ENCODE measurements around the gene PWP2. TPM values are rescaled to one million over a fixed set of nuclear protein-coding genes. Genes with fewer than 3 reads are reported as not detected.

The PWP2 gene
- total and polyA plus RNA-seq, 2 donors (not counting 1 experiment from before 2014, with no cell fraction given) = 3.6 to 13.5 TPM

Other genes with a start within 250 kb of the PWP2 start
- 44.4 and 49.3 TPM in 2 replicates for gene AGPAT3, start 242.2 kb upstream of the PWP2 start, total RNA-seq
- 14.3 and 16.4 TPM in 2 replicates for gene AGPAT3, start 242.2 kb upstream of the PWP2 start, polyA plus RNA-seq
- 145 and 153 TPM in 2 replicates for gene TRAPPC10, start 95.1 kb upstream of the PWP2 start, total RNA-seq
- gene TRAPPC10, start 95.1 kb upstream of the PWP2 start, polyA plus RNA-seq = 61.7 and 76.9 TPM in 2 replicates
- gene GATD3, start 26.3 kb downstream of the PWP2 start, total RNA-seq = 27.7 and 28.5 TPM in 2 replicates
- 27.7 and 45.7 TPM in 2 replicates for gene GATD3, start 26.3 kb downstream of the PWP2 start, polyA plus RNA-seq
- 124 and 127 TPM in 2 replicates for gene ICOSLG, start 133.5 kb downstream of the PWP2 start, total RNA-seq
- gene ICOSLG, start 133.5 kb downstream of the PWP2 start, polyA plus RNA-seq = 40.2 and 64.5 TPM in 2 replicates
- not detected in 2 replicates for gene DNMT3L, start 154.5 kb downstream of the PWP2 start, total RNA-seq
- not detected in 2 replicates for gene DNMT3L, start 154.5 kb downstream of the PWP2 start, polyA plus RNA-seq
- 0.24 TPM in 1 of 2 replicates, not detected in the other for gene AIRE, start 178.5 kb downstream of the PWP2 start, total RNA-seq
- 0.37 TPM in 1 of 2 replicates, not detected in the other for gene AIRE, start 178.5 kb downstream of the PWP2 start, polyA plus RNA-seq
- gene PFKL, start 192.7 kb downstream of the PWP2 start, total RNA-seq = 318 and 329 TPM in 2 replicates
- 267 and 281 TPM in 2 replicates for gene PFKL, start 192.7 kb downstream of the PWP2 start, polyA plus RNA-seq
- 62.4 and 69.2 TPM in 2 replicates for gene CFAP410, start 232.0 kb downstream of the PWP2 start, total RNA-seq
- gene CFAP410, start 232.0 kb downstream of the PWP2 start, polyA plus RNA-seq = 90.9 and 98.8 TPM in 2 replicates
- gene TRPM2, start 246.2 kb downstream of the PWP2 start, total RNA-seq = 1.4 and 1.6 TPM in 2 replicates
- 5.4 and 8.4 TPM in 2 replicates for gene TRPM2, start 246.2 kb downstream of the PWP2 start, polyA plus RNA-seq

All from B cell (primary cell).